ENCODE data around the gene APOL4.
"Not testable (repeated sequence)": the region's sequence is repeated elsewhere in the genome, so short reads cannot be mapped to it uniquely, and the experiment has no call there.

Gene APOL4

DNA sequence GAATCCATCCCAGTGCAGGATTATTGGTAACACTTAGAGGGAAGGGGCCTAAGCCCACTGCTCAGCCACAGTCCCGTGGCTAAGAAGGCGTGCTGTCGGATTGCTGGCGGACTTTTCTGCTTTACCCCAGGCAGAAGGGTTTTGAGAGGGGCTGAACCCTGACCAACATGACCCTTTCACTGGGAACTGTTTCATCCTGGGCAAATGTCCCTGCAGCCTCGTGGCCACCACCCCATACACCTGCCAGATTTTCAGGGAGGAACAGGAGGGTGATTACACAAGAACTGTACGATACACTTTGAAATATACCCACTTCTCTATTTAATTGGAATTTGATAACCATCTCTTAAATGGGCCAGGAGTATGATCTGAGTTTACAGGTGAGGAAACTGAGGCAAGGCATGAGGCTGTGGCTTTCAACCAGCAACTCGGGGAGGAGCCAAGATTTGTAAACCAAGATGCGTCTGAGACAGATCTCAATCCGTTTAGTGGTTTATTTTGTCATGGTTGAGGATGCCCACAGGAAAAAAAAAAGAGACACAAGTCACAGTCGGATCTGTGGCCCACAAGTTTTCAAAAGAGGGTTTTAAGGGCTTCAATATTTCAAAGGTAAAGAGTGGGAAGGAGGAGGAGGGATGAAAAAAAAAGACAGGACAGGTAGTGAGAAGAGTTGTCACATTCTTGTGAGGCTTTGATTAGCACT lies 34.9 kb downstream of the APOL4 start:
- no peak overlapping the region for H3K9ac ChIP-seq
- peaks cover 0 to 16% (median 9%) of the 10 kb centered on the region in 11 experiments; a peak in 10 of 22 replicates for H3K9me3 ChIP-seq (replicated peaks in 1 of 11)
- no peaks in the 10 kb centered on the region for H3K27me3 ChIP-seq
- H3K4me2 ChIP-seq: peak overlapping the region; percentile 34 to 99 (median 93)
- no peaks in the 10 kb centered on the region for H4K20me1 ChIP-seq
- H3K4me1 ChIP-seq: peaks cover 47 to 64% (median 57%) of the 10 kb centered on the region in 10 experiments
- no peak for TF ChIP-seq Cebpa-rat (IDR thresholded peaks at IDR 0.05)
- H3K36me3 ChIP-seq: no peaks in the 10 kb centered on the region
- peak overlapping the region in 1 of 11 experiments; percentile 80; a peak in 2 of 22 replicates for H3K27ac ChIP-seq
- H3K4me3 ChIP-seq: no peak overlapping the region

DNA sequence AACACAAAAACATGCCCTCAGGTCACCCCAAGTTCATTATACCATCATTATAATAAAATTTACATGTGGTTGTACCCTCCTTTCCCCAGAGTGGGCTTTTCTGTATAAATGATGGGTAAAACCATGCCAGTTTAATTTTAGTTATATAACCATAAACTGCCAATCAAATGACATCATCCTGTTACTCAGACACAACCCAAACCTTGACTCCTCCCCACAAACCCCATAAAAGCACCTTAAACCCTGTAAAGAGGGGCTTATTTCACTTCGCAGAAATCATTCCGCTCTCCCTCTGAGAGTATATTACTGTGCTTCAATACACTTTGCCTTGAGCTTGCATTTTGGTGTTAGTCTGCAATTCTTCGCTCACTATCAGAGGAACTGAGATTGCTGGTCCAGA lies 35.5 kb downstream of the APOL4 start:
- H3K9me3 ChIP-seq (replicated peaks in 1 of 11): peaks cover 0 to 16% (median 9%) of the 10 kb centered on the region in 11 experiments; a peak in 10 of 22 replicates
- H3K36me3 ChIP-seq: no peaks in the 10 kb centered on the region
- H3K4me3 ChIP-seq: no peak overlapping the region
- peak overlapping the region in 6 of 11 experiments; percentile 56 to 95 (median 81); a peak in 11 of 22 replicates for H3K27ac ChIP-seq
- peak overlapping the region; percentile 34 to 99 (median 93) for H3K4me2 ChIP-seq
- no peak overlapping the region for H3K9ac ChIP-seq
- H4K20me1 ChIP-seq: no peaks in the 10 kb centered on the region
- no peak for TF ChIP-seq Cebpa-rat (IDR thresholded peaks at IDR 0.05)
- no peaks in the 10 kb centered on the region for H3K27me3 ChIP-seq
- peaks cover 52 to 70% (median 63%) of the 10 kb centered on the region in 10 experiments for H3K4me1 ChIP-seq

DNA sequence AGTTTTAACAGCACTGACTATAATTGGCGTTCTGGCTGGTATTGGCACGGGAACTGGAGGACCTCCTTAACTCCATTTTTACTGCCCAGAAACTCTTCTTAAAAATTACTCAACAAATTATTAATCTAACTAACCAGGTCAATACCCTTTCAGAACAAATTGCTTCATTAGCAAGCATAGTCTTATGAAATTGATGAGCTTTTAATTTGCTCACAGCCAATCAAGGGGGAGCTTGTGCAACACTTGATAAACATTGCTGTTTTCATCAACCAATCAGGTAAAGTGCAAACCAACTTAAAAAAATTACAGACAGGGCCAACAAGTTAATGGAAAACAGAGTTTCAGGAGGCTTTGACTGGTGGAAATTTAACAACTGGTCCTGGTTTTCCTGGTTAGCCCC lies 36.5 kb downstream of the APOL4 start:
- Histone ChIP-seq H4K20me1 (no peaks in the 10 kb centered on the region), H3K4me3 (0 out of 20 replicates have a peak overlapping the region, but pooled peaks of 1 of the 10 experiments have one; percentile 18), H3K27ac (peak overlapping the region in 7 of 11 experiments; percentile 8 to 95 (median 80); a peak in 12 of 22 replicates), H3K9ac (peak overlapping the region in 5 of 11 experiments; percentile 20 to 63 (median 55); a peak in 7 of 22 replicates), H3K9me3 (replicated peaks in 1 of 11) (peaks cover 0 to 16% (median 9%) of the 10 kb centered on the region in 11 experiments; a peak in 10 of 22 replicates), H3K36me3 (no peaks in the 10 kb centered on the region), H3K4me1 (peaks cover 62 to 79% (median 72%) of the 10 kb centered on the region in 10 experiments), H3K27me3 (no peaks in the 10 kb centered on the region), H3K4me2 (peak overlapping the region in 7 of 11 experiments; percentile 3 to 99 (median 97); a peak in 14 of 22 replicates)
- TF ChIP-seq Cebpa-rat (IDR thresholded peaks at IDR 0.05): no peak

DNA sequence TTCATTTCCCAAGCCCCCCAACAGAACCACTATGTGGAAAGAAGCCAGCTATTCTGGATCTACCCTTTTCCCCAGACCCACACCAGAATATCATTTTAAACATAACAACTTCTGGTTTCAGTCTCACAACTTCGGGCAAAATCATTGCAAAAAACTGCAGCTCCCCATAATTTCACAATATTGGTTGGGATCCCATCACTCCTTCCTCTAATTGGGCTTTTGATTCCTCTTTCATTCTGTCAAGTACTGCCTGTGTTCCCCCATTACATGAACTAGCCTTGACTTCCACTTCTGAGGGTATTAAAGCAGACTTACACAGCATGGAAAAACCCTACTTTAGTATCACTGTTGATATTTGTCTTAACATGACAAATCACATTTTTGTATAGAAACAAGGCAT lies 37.0 kb downstream of the APOL4 start:
- peak in 4 of 11 experiments; percentile 44 to 72 (median 58); a peak in 4 of 22 replicates for TF ChIP-seq Cebpa-rat (IDR thresholded peaks at IDR 0.05)
- Histone ChIP-seq H3K4me2 (peak overlapping the region in 10 of 11 experiments; percentile 4 to 99 (median 96); a peak in 16 of 22 replicates), H3K4me3 (peak overlapping the region in 4 of 10 experiments; percentile 11 to 26 (median 17); a peak in 5 of 20 replicates), H3K9me3 (replicated peaks in 1 of 11) (peaks cover 0 to 16% (median 9%) of the 10 kb centered on the region in 11 experiments; a peak in 10 of 22 replicates), H4K20me1 (no peaks in the 10 kb centered on the region), H3K9ac (peak overlapping the region in 5 of 11 experiments; percentile 42 to 67 (median 58); a peak in 8 of 22 replicates), H3K27ac (peak overlapping the region in 7 of 11 experiments; percentile 8 to 95 (median 80); a peak in 13 of 22 replicates), H3K27me3 (no peaks in the 10 kb centered on the region), H3K4me1 (peaks cover 67 to 84% (median 78%) of the 10 kb centered on the region in 10 experiments), H3K36me3 (no peaks in the 10 kb centered on the region)

DNA sequence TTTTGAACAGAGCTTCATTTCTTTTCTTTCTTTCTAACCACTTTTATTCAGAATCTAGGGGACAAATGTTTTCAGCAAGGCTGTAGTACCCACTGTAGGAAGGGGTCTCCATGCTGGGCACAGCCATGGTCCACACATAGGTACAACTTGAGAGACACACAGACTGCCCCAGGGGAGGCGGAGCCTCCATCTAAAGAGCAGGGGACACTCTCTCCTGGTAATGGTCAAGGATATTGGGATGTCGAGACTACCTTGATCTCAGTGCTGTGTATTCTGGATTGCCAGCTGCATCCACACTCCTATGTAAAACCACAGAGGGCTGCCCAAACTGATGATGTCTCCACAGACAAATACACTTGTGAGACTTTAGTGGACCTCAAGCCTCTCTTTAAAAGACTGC lies 38.1 kb downstream of the APOL4 start:
- H4K20me1 ChIP-seq: no peaks in the 10 kb centered on the region
- no peak overlapping the region for H3K4me3 ChIP-seq
- H3K9ac ChIP-seq: peak overlapping the region in 7 of 11 experiments; percentile 37 to 90 (median 60); a peak in 7 of 22 replicates
- no peak for TF ChIP-seq Cebpa-rat (IDR thresholded peaks at IDR 0.05)
- H3K27me3 ChIP-seq: no peaks in the 10 kb centered on the region
- peaks cover 78 to 95% (median 89%) of the 10 kb centered on the region in 10 experiments for H3K4me1 ChIP-seq
- H3K36me3 ChIP-seq: no peaks in the 10 kb centered on the region
- peak overlapping the region; percentile 92 to 99 (median 97) for H3K4me2 ChIP-seq
- H3K9me3 ChIP-seq (replicated peaks in 1 of 11): peaks cover 0 to 6% (median under 1%) of the 10 kb centered on the region in 11 experiments; a peak in 6 of 22 replicates
- H3K27ac ChIP-seq: peak overlapping the region in 10 of 11 experiments; percentile 56 to 96 (median 88); a peak in 18 of 22 replicates

DNA sequence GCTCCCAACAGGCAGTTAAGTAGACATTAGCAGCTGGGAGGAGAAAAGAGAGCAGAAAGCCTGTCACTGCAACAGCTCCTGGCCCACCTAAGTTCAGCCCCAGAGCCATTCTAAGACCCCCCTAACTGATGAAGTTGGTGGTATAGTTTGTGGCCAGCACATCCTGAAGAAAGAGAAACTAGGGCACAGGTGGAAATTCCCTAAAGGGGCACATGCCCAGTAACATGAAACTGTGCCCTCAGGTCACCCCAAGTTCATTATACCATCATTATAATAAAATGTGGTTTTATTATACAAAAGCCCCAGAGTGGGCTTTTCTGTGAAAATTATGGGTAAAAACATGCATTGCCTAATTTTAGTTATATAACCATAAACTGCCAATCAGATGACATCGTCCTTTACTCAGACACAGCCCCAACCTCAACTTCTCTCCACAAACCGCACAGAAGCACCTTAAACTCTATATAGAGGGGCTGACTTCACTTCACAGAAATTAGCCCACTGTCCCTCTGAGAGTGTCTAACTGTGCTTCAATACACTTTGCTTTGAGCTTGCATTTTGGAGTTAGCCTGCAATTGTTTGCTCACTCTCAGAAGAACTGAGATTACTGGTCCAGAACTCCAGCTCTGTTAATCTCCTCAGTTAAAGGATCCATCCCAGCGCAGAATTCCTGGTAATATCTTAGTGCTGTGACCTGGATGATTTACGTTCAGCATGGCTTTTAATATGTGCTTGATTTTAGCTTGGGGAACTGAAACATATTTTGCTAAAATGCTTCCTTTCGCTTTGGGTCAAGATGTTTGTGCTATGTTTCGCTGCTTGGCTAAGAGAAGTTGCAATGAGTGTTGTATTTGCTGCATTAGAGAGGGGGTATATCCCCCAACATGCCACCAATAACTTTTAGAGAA lies 39.2 kb downstream of the APOL4 start:
- Histone ChIP-seq H3K9ac (peak overlapping the region; percentile 29 to 90 (median 67); a peak in 20 of 22 replicates), H3K9me3 (replicated peaks in 1 of 11) (no peaks in the 10 kb centered on the region), H3K4me1 (peaks cover 87 to 100% (median 98%) of the 10 kb centered on the region in 10 experiments), H3K4me3 (peak overlapping the region in 3 of 10 experiments; percentile 4 to 23 (median 12); a peak in 4 of 20 replicates), H3K36me3 (no peaks in the 10 kb centered on the region), H3K27me3 (no peaks in the 10 kb centered on the region), H3K27ac (peak overlapping the region; percentile 47 to 96 (median 84); a peak in 21 of 22 replicates), H4K20me1 (no peaks in the 10 kb centered on the region), H3K4me2 (peak overlapping the region; percentile 92 to 99 (median 97))
- no peak for TF ChIP-seq Cebpa-rat (IDR thresholded peaks at IDR 0.05)

DNA sequence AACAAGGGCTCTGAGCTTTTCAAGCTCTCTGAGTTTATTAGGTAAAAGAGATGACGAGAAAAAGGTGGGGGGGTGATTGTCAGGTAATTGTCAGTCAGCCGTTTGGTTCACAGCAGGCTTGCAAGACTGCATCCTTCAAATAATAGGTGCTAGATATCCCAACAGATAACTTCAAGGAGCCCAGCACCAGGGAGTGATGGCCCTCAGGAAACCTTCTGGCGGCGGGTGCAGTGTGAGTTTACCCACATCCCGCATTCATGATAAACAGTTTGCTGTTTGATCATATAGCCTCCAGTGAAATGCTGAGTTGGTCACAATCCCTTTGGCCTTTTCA lies 39.8 kb downstream of the APOL4 start:
- Histone ChIP-seq H3K4me3 (peak overlapping the region in 1 of 10 experiments; percentile 4; a peak in 3 of 20 replicates), H3K9ac (peak overlapping the region in 10 of 11 experiments; percentile 29 to 90 (median 68); a peak in 17 of 22 replicates), H3K4me1 (peaks cover 85 to 99% (median 95%) of the 10 kb centered on the region in 10 experiments), H3K4me2 (peak overlapping the region; percentile 92 to 99 (median 97)), H3K27ac (peak overlapping the region; percentile 47 to 96 (median 84); a peak in 21 of 22 replicates)
- not testable (repeated sequence) for H4K20me1 ChIP-seq; H3K27me3 ChIP-seq; H3K9me3 ChIP-seq (replicated peaks in 1 of 11); H3K36me3 ChIP-seq

DNA sequence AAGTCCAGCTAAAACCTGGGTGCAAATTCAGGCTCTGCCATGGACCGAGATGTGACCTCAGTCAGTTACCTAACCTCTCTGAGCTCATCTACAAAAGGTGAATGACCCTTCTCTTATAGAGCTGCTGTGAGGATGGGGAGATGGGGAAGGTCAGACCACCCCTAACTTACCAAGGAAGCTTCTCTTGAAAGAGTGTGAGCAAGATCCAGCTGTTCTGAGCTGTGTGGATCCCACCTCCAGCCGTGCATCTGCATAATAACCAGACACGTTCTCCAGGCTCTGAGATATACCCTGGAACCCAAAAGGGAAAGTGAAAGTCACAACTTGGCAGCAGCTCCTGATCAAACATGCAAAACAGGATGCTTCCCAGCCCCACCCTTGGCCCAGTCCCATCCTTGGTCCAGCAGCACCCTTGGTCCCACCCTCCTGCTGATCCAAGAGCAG lies 41.1 kb downstream of the APOL4 start, which contains the start of gene APOL3:
APOL3 (minus strand) TSS at position 257 of the 444 bp plus-strand sequence. CDS start 11,700 bp downstream, outside the sequence.
- no peaks in the 10 kb centered on the region for H3K27me3 ChIP-seq
- peak within 1 kb of the TSS; percentile 66 to 90 (median 80) for H3K9ac ChIP-seq
- no peak for TF ChIP-seq Cebpa-rat (IDR thresholded peaks at IDR 0.05)
- peaks cover 0 to 3% (median 0%) of the 10 kb centered on the region in 11 experiments; a peak in 3 of 22 replicates for H3K36me3 ChIP-seq
- H4K20me1 ChIP-seq: no peaks in the 10 kb centered on the region
- no peaks in the 10 kb centered on the region for H3K9me3 ChIP-seq (replicated peaks in 1 of 11)
- peak within 1 kb of the TSS; percentile 92 to 99 (median 97) for H3K4me2 ChIP-seq
- H3K4me3 ChIP-seq: peak within 1 kb of the TSS; percentile 50 to 75 (median 62)
- peak within 1 kb of the TSS; percentile 35 to 96 (median 84) for H3K27ac ChIP-seq
- H3K4me1 ChIP-seq: peaks cover 87 to 98% (median 95%) of the 10 kb centered on the region in 10 experiments
